GM21515 (cell line): Measurements from ENCODE around the gene CASKIN2.
"Not testable (repeated sequence)": the region's sequence is repeated elsewhere in the genome, so short reads cannot be mapped to it uniquely, and the experiment has no call there.

ENCODE experiments used
- ATAC-seq: cut with Tn5 transposase; IDR thresholded peaks from one replicate; pipeline ENCODE4 v1.9.1; 2021; ENCODE audit not compliant: unreplicated experiment

CASKIN2 gene

DNA sequence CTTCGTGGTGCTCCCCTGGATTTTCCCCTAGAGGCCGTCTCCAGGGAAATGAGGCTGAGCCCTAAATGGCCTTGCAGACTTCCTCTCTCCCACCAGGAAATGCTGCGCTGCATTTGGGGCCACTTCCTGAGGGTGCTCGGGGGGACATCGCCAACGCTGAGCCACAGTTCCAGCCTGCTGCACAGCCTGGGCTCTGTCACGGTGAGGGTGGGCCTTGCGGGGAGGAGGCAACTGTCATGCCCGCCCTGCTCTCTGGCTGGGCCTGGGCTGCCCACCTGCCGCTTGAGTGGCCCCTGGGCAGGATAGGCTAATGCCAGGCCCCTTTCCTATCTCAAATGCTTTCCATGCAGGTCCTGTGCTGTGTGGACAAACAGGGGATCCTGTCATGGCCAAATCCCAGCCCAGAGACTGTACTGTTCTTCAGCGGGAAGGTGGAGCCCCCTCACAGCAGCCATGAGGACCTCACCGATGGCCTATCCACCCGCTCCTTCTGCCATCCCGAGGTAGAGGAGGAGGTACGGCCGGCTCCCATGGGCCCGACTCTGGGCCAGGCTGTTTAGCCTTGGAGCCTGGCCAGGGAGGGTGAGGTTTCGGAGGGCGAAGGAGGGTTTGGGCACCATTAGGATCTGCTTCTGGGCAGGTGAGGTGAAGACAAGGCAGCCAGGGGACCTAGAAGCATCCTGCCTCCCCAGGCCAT is 24.2 kb downstream of the CASKIN2 start:
- ATAC-seq, result no peak

DNA sequence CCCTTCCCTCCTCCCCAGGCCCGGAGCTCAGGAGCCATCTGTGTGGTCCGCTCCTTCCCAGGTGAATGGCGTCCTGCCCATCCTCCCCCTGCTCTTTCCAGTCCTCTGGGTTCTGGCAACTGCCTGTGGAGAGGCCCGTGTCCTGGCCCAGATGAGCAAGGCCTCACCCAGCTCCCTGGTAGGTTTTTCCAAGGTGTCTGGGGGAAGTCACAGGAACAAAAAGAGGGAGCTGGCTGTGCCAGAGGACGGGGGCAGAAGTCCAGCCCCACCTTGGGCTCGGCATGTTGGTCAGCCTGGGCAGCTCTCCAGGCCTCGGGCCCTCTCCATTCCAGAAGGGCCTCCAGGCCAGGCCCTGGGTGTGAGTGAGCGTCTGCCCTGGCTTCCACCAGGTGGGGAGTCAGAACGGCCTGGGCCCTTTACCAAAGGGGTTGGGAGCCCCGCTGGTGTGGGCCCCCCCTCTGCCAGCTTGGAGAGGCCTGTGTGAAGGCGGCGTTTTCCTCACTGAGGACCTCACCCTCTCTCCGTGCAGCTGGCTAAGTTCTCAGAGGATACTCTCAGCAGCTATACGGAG is 25.1 kb downstream of the CASKIN2 start:
- ATAC-seq, result no peak

DNA sequence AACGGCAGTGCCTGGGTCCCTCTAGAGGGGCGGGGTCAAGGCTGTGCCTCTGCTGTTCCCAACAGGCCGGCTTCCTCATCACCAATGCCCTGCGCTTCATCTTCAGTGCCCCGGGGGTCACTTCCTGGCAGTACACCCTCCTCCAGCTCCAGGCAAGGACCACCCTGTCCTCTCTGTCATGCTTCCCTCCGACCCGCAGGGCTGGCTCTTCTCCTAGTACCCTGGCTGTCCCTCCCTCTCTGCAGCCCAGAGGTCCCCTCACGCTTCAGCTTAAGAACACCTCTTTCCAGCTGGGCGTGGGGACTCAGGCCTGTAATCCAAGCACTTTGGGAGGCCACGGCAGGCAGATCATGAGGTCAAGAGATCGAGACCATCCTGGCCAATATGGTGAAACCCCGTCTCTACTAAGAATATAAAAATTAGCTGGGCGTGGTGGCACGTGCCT is 25.8 kb downstream of the CASKIN2 start:
- ATAC-seq, result no peak

DNA sequence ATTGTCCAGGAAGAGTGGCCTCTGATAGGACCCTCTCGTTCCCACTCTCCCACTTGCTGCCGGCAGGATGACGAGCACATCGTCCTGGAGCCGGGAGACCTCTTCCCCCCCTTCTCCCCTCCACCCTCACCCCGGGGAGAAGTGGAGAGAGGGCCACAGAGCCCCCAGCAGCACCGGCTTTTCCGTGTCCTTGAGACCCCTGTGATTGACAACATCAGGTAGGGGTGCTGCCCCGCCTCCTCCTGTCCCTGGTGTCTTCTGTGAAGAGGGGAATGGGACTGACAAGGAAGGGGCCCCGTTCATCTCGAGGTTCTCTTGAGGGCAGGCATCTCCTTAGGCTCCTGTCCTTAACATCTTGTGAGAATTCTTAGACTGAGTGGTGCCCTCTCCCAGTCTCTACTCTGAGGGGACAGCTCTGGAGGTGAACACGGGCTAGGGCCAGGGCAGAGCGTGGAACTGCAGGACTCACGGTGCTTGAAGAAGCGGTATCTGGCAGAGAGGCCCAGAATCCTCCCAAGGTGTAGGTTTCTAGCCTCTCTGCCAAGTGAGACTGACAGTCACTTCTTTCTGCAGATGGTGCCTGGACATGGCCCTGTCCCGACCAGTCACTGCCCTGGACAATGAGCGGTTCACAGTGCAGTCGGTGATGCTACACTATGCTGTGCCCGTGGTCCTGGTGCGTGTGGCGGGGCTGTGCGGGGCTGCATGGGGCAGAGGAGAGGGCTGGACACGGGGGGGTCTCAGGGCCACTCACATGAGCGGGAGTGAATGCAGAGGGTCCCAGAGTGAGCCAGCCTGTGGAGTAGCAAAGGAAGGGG is 26.4 kb downstream of the CASKIN2 start:
- ATAC-seq, result no peak

DNA sequence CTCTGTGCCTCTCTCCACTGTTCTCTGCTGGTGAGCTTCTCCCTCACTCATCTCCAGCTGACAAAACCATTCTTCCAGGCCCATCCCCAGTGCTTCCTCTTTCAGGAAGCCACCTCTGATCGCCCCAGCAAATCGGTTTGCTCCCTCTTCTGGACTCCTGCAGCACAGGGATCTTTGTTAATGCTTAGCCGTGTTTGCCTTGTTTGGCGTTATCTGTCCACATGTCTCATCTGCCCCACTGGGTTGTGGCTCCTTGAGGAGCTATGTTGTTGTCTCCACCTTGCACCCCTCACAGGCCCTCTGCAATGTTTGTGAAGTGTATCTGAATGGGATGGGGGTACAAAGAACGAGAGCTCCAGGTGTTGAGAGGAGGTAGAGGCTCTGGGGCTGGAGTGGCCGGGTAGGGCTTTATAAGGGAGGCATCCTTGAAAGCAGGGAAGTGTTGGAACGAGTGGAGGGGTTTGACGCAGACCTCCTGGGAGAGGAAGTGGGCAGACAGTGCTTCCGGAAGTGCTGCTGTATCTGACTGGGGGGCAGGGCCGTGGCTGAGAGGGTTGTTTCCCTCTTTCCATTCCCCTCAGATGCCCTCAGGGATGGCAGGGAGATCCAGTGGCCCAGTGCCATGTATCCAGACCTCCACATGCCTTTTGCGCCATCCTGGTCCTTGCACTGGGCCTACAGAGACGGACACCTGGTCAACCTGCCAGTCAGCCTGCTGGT is 27.8 kb downstream of the CASKIN2 start:
- ATAC-seq, result no peak

DNA sequence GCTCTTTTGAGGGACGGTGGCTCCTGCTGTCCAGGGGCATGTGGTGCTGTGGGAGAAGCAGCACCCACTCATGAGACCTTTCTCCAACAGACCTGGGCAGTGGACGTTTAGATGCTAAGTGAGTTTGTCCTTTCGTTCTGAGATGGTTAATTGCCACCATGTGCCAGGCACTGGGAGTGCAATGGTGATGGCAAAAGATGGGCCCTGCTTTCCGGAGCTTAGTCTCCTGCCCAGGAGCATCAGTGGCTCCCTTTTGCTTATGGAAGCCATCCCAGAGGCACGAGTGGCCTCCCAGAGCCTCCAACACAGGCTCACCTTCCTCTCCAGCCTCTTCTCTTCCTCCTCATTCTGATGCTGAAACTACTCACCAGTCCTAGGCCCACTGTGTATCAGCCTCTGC is 28.4 kb downstream of the CASKIN2 start:
- ATAC-seq, result no peak

DNA sequence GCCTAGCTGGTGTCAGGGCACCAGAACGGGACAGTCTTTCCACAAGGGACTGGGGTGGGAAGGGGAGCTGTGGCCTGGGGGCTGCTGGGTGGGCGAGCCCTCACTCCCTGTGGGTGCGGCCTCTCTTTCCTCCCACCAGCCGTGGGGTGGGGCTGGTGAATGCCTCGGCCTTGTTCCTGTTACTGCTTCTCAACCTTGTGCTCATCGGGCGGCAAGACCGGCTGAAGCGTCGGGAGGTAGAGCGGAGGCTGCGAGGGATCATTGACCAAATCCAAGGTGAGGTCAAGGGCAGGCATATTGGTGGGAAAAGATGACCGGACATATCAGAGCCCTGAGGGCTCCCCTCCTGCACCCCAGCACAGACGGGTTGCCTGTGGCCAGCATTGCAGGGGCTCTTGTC is 29.2 kb downstream of the CASKIN2 start:
- ATAC-seq, result no peak

DNA sequence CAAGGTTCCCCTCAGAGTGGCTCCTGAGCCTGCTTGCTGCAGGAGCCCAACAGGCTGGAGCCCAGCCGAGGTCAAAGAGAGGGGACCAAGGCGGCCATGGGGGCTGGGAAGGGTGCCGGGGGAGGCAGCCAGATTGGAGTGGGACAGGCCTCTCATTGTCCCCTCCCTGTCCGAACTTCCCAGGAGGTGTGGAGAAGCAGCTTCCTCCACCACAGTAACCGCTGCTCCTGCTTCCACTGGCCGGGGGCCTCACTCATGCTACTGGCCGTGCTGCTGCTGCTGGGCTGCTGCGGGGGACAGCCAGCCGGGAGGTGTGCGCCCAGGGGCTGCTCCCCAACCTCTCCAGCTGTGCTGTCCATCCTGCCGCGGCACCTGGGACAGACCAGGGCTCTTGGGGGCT is 29.6 kb downstream of the CASKIN2 start:
- no peak for ATAC-seq

DNA sequence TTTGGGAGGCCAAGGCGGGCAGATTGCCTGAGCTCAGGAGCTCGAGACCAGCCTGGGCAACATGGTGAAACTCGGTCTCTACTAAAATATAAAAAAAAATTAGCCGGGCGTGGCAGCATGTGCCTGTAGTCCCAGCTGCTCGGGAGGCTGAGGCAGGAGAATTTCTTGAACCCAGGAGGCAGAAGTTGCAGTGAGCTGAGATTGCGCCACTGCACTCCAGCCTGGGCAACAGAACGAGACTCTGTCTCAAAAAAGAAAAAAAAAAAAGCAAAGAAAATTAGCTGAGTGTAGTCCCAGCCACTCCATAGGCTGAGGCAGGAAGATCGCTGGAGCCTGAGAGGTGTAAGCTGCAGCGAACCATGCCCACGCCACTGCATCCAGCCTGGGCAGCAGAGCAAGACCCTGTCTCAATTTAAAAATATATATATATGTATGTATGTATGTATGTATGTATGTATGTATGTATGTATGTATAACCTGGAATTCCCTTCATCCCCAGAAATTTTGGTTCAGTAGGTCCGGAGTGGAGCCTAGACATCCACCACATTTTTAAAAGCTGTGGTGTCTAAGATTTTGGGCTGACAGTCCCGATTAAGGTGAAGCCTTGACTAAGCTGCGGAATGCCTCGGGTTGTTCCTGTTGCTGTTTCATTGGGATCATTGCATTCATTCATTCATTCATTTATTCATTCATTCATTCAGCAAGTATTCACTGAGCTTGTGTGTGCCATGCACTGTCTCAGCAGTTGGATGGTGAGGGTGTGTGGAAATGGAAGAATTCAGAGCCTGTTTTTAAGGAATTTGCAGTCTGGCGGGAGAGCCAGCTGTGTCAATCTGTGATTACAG is 33.0 kb downstream of the CASKIN2 start:
- no peak for ATAC-seq

DNA sequence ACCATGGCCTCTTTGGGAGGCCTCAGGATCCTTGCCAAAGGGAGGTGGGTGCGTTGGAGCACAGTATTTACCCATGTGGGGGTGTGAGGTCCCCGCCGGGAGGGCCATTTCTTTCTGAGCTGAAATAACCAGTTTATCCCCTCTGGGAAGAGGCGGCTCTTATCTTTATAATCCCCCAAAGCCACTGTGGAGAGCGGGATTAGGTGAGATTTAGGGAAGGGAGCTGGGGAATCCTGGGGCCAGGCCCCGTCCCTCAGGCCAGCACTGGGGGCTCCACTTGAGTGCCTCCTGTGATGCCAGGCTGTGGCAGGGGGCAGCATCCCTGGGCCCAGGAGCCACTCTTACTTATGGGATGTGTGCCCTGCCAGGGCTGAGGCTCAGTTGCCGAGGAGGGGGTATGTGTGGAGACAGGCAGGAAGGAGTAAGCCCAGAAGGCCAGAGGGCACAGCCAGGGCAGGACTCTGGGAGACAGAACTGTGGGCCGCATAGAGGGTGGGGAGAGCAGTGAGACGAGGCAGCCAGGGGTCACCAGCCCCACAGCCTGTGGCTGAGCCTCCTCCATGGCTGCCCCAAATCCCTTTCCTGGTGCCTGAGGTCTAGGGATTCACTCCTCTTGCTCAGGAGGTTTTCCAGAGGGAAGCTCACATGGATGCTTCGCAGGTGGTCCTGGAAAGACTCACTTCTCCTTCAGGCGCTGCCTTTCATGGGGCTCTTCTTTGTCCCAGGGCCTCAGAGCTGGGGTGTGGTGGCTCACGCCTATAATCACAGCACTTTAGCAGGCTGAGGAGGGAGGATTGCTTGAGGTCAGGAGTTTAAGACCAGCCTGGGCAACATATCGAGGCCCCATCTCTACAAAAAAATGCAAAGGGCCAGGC is 33.9 kb downstream of the CASKIN2 start:
- ATAC-seq, result no peak

DNA sequence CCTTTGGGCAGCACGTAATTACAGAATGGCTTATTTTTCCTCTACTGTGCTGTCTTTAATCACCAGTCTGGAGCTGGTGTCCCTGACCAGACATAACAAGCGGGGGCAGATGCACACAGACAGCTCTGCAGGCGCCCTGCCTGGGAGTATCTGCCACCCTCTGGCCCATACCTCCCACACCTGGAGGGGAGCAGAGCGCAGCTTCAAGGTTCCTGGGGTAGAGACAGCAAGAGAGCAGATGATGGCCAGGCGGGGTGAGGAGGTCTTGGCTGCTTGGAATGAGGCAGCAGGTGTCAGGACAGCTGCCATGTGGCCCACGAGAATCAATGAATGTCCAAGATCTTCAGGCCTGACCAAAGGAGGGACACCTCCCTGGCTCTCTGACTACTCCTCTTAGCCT is 35.1 kb downstream of the CASKIN2 start:
- no peak for ATAC-seq

DNA sequence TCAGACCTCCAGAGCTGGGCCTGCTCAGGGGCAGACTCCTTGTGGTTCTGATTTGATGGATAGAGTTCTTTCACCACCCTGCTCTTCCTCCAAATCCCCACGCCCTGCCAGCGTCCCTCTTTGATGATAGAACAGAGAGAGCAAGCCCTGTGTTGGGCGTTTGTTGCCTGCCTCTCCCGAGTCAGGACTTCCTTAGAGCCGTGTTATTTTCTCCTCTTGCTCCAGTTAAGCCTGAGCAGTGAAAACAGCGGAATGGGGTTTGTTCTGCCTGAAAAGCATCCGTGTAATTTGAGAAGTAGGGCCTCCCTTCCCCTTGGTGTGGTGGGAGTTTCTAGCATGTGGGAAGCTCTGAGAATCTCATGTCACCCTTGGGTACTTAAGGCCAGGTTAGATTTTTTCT is 36.8 kb downstream of the CASKIN2 start:
- no peak for ATAC-seq

DNA sequence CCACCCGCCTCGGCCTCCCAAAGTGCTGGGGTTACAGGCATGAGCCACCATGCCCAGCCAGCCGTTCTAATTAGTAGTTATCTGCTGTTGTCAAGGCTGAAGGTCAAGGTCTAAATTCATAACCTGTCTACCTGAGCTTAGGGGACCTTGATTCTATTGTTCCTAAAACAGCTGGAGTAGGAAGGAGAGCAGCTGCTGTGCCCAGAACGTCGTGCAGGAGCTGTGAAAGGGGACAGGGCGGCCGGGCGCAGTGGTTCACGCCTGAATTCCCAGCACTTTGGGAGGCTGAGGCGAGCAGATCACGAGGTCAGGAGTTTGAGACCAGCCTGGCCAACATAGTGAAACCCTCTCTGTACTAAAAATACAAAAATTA is 37.9 kb downstream of the CASKIN2 start:
- ATAC-seq, result not testable (repeated sequence)

DNA sequence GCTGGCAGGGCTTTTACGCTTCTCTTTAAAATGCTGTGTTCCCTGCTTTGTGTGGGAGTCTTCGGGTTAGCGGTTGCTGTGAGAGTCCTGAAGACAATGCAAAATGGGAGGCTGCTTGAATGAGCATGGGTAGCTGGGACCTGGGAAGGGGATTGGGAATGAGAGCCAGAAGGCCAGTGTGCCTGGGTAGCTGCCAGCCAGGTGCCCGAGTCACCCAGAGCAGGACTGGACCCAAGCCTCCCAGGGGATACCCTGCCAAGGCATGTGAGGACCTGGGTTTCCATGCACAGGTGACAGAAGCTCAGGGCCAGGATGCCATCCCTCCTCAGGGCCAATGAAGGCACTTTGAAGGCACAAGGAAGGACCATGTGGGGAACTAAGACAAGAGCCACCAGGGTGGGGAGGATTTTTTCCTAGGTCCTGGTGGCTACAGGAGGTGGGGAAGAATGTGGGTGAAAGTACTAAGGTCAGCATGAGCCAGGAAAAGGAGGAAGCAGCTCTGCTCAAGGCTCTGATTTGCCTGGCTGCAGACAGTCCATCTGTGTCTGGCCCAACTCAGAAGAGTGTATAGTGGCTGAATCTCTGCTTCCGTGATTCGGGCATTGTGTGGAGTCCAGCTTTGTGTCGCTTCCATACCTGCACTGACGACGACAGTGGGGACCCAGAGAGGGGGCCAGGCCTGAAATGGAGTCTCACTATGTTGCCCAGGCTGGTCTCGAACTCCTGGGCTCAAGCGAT is 38.4 kb downstream of the CASKIN2 start:
- no peak for ATAC-seq

DNA sequence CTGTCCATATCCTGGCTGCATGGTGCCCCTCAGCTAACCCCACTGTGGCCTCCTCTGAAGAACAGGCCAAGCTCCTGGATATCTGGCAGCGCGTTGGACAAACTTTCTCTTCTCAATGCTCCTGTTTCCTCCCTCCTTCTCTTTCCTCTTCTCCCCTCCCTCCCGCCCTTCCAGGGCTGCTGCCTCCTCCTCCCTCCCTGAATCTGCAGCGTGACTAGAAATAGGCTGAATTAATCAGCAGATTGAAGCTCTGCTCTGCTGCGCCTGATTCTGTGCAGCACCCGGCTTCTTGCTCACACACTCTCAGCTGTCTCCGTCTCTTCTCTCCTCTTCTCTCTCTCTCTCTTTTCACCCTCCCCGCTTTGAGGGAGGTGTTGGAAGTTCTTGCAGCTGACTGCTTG is 39.1 kb downstream of the CASKIN2 start:
- ATAC-seq, result no peak

DNA sequence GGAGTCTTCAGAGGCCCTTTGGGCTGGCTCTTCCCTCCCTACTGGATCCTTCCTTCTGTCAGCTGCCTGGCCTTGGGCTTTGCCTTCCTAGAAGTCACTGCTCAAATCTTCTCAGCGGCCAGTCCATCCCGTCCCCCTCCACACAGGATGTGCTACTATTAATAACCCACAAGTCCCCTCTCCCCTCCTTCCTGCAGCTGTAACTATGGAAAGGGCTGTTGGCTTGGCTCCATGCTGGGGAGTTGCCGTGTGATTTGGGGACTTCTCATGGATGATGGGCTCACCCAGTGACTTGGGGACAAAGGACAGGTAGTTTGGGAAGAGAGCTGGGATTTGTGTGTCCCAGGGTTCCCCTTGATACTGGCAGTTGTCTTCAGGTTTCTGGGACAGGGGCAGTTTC is 39.5 kb downstream of the CASKIN2 start:
- ATAC-seq, result no peak

DNA sequence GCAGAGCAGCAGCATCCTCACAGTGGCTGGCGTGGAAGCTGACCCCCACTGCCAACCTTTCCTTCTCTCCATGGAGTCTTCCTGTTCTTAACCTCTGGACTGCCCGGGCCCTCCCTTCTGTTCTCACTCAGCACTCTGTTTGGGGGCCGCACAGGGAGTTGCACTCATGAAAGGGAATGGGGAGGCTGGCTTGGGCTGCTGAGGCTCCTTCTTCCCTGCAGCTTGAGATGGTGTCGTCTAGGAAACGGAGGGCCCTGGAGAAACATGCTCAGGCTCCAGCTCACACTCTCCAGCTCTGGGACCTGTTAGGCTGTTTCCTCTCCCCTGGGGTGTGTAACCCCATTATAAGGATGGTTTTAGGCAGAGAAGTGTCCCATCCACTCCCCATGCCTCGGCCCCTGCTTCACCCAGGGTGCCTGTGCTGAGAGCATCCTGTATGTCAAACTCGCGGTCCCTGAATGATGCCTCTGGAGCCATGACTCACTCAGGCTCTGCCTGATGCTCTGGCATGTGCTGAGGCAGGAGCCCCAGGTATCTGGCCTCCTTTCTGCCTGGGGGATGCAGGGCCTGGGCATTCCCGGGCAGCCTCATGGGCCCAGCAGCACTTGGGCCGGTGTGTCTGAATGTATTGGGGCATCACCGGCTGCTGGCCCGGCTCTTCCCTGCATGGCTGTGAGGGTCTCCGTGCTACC is 40.0 kb downstream of the CASKIN2 start:
- no peak for ATAC-seq

DNA sequence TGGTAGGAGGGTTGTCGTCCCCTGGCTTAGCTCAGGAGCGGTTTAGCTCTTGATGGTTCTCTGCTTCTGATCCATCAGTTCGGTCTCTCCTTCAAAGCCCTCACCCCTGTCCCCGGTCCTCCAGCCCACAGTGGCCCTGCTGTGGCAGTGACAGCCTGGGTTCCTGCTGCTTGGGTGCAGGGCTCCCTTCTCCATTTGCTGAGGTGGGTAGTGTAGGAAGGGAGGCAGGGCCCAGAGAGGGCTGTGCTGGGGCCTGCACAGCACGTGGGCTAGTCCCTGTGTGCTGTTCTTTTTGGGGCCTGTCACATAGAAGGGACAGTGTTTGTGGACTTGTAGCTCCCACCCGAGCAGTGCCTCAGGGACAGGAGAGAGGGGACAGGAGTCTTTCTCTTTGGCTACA is 40.6 kb downstream of the CASKIN2 start:
- ATAC-seq, result no peak
